Skeletal muscle tissue (tissue), 4 donors: ENCODE data around the gene MUC20. TPM values are rescaled to one million over a fixed set of nuclear protein-coding genes. Genes with fewer than 3 reads are reported as not detected.

Experiments
- H3K27ac ChIP-seq: one replicate; pipeline ENCODE4 v1.7.0; 2013; ENCODE audit warnings: mild to moderate bottlenecking, low read depth, low read length, inconsistent platforms
- H3K27me3 ChIP-seq, 3 donors: one replicate each; pipeline ENCODE4 v1.7.0; 2013; ENCODE audit warnings: low read length in 3 of 3; ENCODE audit not compliant: control insufficient read depth in 3 of 3, insufficient read depth in 3 of 3
- H3K36me3 ChIP-seq, 3 donors: one replicate each; pipeline ENCODE4 v1.7.0; 2013; ENCODE audit warnings: low read length in 3 of 3; ENCODE audit not compliant: control insufficient read depth in 3 of 3, insufficient read depth in 3 of 3
- H3K4me1 ChIP-seq, 3 donors: one replicate each; pipeline ENCODE4 v1.7.0; 2013; ENCODE audit warnings: low read length in 3 of 3, mild to moderate bottlenecking in 3 of 3; ENCODE audit not compliant: control insufficient read depth in 3 of 3, insufficient read depth in 3 of 3
- H3K4me3 ChIP-seq, 3 donors: one replicate each; pipeline ENCODE4 v1.7.0; 2013; ENCODE audit warnings: low read length in 3 of 3
- H3K9ac ChIP-seq, 3 donors: one replicate each; pipeline ENCODE4 v1.7.0; 2013; ENCODE audit warnings: low read length in 3 of 3, mild to moderate bottlenecking in 3 of 3, moderate library complexity in 2 of 3, low read depth in 1 of 3
- H3K9me3 ChIP-seq, 3 donors: one replicate each; pipeline ENCODE4 v1.7.0; 2013; ENCODE audit warnings: low read length in 3 of 3; ENCODE audit not compliant: control insufficient read depth in 3 of 3
- total RNA-seq: library from RNA; depleted of rRNA; stranded (reverse); fragments of >200 nt; gene quantifications from one replicate; pipeline ENCODE4 v1.2.3, GENCODE V29; 2014
- donor health status: Osteomylitis.

MUC20 gene
- total RNA-seq, 1 donor from 2014 or later: 1.0 TPM

DNA sequence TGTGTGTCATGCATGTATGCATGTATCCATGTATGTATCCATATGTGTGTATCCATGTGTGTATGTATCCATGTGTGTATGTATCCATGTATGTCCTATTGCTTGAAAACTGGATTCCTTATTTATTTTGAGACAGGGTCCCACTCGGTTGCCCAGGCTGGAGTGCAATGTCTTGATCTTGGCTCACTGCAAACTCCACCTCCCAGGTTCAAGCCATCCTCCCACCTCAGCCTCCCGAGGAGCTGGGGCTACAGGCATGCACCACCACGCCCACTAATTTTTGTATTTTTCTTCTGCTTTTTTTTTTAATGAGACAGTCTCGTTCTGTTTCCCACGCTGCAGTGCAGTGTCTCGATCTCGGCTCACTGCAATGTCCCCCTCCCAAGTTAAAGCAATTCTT, 34.1 kb downstream of the MUC20 start:
- no peaks in the 10 kb centered on the region for H3K9me3 ChIP-seq
- peaks cover 10 to 15% (median 12%) of the 10 kb centered on the region in 3 donors for H3K4me1 ChIP-seq
- H3K4me3 ChIP-seq: no peak overlapping the region
- no peak overlapping the region for H3K27ac ChIP-seq
- H3K36me3 ChIP-seq: no peaks in the 10 kb centered on the region
- peaks cover 17 to 26% (median 23%) of the 10 kb centered on the region in 3 donors for H3K27me3 ChIP-seq
- H3K9ac ChIP-seq: no peak overlapping the region

DNA sequence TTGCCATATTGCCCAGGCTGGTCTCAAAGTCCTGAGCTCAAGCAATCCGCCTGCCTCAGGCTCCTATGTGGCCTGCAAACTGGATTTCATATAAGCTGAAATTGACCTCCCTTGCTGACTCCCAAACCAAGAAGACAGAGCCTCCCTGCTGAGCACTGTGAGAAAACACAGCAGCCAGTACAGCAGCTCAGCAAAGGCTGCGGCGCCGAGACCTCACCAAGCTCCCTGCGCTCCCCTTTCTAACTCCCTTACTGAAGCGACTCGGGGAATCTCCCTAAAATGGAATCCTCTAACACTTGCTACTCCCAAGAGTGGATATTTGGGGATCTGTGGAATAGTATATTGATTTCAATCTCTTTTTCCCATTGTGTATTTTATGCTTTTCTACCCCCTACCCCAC, 34.6 kb downstream of the MUC20 start:
- H3K9ac ChIP-seq: no peak overlapping the region
- H3K9me3 ChIP-seq: no peaks in the 10 kb centered on the region
- H3K4me1 ChIP-seq: peaks cover 10 to 15% (median 12%) of the 10 kb centered on the region in 3 donors
- no peak overlapping the region for H3K4me3 ChIP-seq
- no peak overlapping the region for H3K27ac ChIP-seq
- H3K27me3 ChIP-seq: peaks cover 22 to 31% (median 28%) of the 10 kb centered on the region in 3 donors
- H3K36me3 ChIP-seq: no peaks in the 10 kb centered on the region

DNA sequence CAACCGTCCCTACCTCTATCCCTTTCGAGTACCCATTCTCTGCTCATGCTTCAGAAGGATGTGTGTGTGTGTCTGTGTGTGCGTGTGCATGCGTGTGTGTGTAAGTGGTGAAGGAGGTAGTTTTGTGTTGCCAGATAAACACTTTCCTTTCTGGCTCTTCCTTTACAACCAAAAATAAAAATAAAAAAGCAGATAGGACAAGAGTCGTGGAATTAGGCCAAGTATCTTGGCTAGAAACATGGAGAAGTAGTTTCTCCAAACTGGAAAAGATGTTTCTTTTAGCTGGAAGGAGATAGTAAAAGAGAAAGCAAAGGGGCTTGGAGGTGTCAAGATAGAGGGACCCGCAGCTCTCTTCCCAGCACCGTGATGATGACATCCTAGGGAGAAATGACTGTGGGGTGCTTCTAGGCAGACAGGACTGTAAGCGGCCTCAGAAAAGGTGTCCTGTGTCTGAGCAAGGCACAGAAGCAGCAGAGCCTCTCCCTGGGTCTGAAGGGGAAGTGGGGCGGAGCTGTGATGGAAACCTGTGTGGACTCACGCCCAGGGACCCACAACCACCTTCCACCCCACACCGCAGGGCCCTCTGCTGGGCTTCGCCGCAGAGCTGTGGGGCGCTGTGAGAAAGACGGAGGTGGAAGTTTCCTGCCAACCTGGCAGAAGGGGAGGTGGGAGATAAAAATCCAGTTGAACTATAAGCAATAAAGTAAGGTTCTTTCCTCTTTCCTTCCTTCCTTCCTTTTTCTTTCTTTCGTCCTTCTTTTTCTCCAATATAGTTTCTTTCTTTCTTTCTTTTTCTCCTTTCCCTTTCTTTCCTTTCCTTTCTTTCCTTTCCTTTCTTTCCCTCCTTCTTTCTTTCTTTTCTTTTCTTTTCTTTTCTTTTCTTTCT, 35.3 kb downstream of the MUC20 start:
- H3K36me3 ChIP-seq: no peaks in the 10 kb centered on the region
- H3K4me1 ChIP-seq: peaks cover 13 to 20% (median 17%) of the 10 kb centered on the region in 3 donors
- H3K27ac ChIP-seq: no peak overlapping the region
- no peak overlapping the region for H3K9ac ChIP-seq
- H3K27me3 ChIP-seq: peaks cover 28 to 37% (median 34%) of the 10 kb centered on the region in 3 donors
- H3K4me3 ChIP-seq: no peak overlapping the region
- H3K9me3 ChIP-seq: no peaks in the 10 kb centered on the region

DNA sequence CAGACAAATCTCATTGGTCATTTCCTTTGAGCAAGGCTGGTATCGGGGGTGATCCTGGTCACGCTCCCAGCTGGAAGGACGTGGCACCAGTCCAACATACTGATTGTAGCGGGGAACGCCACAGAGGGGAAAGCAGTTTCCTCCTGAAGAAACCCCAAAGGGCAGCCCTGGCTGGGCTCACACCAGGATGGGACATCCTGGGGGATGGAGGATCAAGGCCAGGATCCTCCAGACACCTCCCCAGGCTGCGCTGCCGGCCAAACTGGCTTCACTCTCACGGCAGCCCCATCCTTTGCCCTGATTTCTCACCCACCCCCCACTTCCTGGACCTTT, 36.6 kb downstream of the MUC20 start:
- no peak overlapping the region for H3K9ac ChIP-seq
- no peak overlapping the region for H3K27ac ChIP-seq
- H3K4me3 ChIP-seq: no peak overlapping the region
- no peaks in the 10 kb centered on the region for H3K36me3 ChIP-seq
- H3K9me3 ChIP-seq: no peaks in the 10 kb centered on the region
- H3K27me3 ChIP-seq: peaks cover 41 to 50% (median 44%) of the 10 kb centered on the region in 3 donors
- peaks cover 13 to 24% (median 18%) of the 10 kb centered on the region in 3 donors for H3K4me1 ChIP-seq

DNA sequence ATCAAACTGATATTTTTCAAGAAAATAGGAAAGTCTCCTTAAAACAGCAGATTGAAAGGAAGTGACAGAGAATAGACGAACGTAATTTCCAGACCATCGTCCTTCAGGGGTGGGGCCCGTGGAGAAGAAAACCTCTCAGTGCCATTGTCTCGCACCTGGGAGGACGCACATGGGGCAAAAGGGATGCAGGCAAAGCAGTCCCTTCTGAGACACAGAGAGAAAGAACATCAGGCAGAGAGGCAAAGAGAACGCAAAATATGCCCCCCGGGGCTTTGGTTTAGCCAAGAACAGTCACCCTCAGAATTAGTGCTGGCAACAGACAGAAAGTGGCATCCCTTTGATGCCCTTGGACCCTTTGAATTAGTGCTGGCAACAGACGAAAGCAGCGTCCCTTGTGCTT, 37.0 kb downstream of the MUC20 start:
- Histone ChIP-seq H3K4me1 (peaks cover 13 to 24% (median 18%) of the 10 kb centered on the region in 3 donors), H3K36me3 (no peaks in the 10 kb centered on the region), H3K9me3 (no peaks in the 10 kb centered on the region), H3K27me3 (peaks cover 43 to 54% (median 45%) of the 10 kb centered on the region in 3 donors), H3K27ac (no peak overlapping the region), H3K9ac (no peak overlapping the region), H3K4me3 (no peak overlapping the region)

DNA sequence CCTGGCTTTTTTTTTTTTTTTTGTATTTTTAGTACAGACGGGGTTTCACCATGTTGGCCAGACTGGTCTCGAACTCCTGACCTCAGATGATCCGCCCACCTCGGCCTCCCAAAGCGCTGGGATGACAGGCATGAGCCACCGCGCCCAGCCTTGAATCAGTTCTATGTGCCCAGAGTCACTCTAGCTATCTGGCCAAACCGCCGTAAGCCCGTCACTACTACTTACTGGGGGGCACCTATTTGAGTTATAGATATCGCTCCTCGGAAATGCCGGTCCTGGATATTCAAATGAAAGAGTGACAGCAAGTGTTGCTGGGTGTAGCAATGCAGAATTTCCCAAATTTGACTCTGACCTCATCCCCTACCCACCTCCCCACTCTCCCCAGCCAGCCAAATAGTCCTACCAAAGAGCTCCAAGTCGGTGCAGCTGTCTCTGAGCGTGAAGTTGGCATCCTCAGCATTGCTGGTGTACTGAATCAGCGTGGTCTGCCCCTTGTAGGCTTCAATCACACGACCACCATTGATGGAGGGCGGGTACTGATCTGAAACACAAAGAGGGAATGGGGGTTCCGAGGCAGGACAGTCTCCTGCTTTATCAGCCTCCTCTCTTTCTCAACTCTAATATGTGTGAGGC, 38.1 kb downstream of the MUC20 start:
- H3K9ac ChIP-seq: no peak overlapping the region
- no peak overlapping the region for H3K27ac ChIP-seq
- peaks cover 13 to 24% (median 18%) of the 10 kb centered on the region in 3 donors for H3K4me1 ChIP-seq
- no peaks in the 10 kb centered on the region for H3K9me3 ChIP-seq
- H3K4me3 ChIP-seq: no peak overlapping the region
- peaks cover 53 to 64% (median 55%) of the 10 kb centered on the region in 3 donors for H3K27me3 ChIP-seq
- no peaks in the 10 kb centered on the region for H3K36me3 ChIP-seq

DNA sequence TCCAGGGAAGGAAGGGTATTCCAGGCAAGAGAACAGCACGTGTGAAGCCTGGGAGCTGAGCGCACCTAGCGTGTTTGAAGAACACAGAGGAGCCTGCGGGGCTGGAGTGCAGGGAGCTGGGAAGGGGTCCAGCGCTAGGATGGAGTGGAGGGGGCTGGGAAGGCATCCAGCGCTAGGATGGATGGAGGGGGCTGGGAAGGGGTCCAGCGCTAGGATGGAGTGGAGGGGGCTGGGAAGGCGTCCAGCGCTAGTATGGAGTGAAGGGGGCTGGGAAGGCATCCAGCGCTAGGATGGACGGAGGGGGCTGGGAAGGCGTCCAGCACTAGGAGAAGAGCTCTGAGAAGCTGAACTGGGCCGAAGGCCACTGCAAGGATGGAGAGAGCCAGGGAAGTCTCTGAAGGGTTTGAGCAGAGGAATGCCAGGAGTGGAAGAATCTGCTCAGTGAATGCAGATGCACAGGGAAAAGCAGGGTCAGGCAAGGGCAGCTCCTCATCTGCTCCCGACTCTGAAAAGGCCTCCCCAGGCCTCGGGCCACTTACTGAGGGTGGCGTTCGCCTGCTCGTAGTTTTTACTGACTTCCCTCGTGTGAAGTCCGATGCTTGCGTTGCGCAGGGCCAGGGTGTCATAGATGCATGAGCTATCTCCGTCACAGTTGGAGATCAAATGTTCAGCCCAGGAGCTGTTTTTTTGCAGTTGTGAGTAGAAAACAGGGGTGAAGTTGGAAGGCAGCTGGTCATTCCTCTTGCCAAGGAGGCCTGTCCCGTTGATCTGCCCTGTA, 39.8 kb downstream of the MUC20 start:
- no peak overlapping the region for H3K27ac ChIP-seq
- no peak overlapping the region for H3K4me3 ChIP-seq
- peaks cover 54 to 74% (median 65%) of the 10 kb centered on the region in 3 donors for H3K27me3 ChIP-seq
- no peaks in the 10 kb centered on the region for H3K36me3 ChIP-seq
- H3K4me1 ChIP-seq: peaks cover 13 to 24% (median 18%) of the 10 kb centered on the region in 3 donors
- no peak overlapping the region for H3K9ac ChIP-seq
- H3K9me3 ChIP-seq: no peaks in the 10 kb centered on the region

DNA sequence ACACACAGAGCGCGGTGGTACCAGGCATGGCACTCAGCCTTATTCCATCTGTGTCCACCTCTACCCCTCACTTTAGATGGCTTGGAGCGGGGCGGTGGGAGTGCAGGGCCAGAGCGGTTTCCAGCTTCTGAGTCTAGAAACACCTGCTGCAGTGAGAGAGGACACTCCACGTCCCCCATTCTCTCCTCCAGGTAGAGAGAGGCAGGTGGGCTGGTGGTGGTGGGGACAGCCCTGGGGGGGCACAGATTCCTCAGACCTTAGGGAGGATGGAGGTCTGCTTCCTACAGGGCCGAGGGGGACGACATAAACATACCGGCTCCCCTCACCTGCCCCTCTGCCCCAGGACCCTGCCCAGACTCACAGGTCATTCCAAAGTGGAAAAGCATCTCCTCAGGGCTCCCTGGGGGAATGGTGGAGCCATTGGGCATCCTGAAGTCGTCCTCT, 40.4 kb downstream of the MUC20 start:
- Histone ChIP-seq H3K4me1 (peaks cover 13 to 22% (median 18%) of the 10 kb centered on the region in 3 donors), H3K27me3 (peaks cover 54 to 72% (median 65%) of the 10 kb centered on the region in 3 donors), H3K4me3 (no peak overlapping the region), H3K9ac (no peak overlapping the region), H3K36me3 (no peaks in the 10 kb centered on the region), H3K27ac (no peak overlapping the region), H3K9me3 (no peaks in the 10 kb centered on the region)

DNA sequence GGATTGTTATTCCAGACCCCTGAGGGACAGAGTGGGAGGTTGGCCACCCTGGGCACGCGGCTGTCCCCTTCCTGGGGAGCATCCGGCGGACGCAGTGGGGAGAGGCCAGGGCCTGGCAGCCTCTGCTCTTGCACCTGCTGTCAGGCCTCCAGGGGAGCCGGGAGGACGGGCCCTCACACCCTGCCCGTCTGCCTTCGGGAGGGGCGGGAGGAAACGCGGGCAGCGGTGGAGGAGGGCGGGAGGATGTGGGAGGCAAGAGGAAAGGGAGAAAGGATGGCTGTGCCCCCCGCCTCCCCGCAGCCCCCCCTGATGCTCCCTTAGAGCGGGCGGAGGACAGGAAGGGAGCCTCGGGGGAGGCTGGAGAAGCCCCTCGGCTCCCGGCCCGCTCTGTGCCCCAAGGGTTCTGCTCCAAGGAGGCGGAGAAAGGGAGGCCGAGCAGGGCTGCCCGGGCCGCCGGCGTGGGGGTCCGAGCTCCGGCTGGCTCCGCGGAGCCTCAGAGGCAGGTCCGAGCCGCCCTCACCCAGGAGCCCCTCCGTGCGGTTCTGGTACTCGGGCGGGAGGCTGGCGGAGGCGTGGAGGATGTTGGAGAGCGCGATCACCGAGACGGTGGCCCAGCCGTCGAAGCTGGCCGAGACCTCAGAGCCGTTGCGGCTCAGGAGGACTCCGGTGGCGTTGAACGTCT, 40.9 kb downstream of the MUC20 start:
- no peak overlapping the region for H3K9ac ChIP-seq
- no peaks in the 10 kb centered on the region for H3K9me3 ChIP-seq
- peaks cover 13 to 21% (median 18%) of the 10 kb centered on the region in 3 donors for H3K4me1 ChIP-seq
- H3K36me3 ChIP-seq: no peaks in the 10 kb centered on the region
- H3K27ac ChIP-seq: no peak overlapping the region
- H3K27me3 ChIP-seq: peaks cover 54 to 72% (median 65%) of the 10 kb centered on the region in 3 donors
- no peak overlapping the region for H3K4me3 ChIP-seq
